Right atrium auricular region (tissue), 2 donors: Measurements from ENCODE around the gene FAM83C. TPM values are rescaled to one million over a fixed set of nuclear protein-coding genes. Genes with fewer than 3 reads are reported as not detected.

Experiments
- DNase-seq: peaks from one replicate; pipeline ENCODE4 v3.0.0-alpha.2; 2019; ENCODE audit warnings: low spot score
- H3K27ac ChIP-seq, 2 donors: fragments of 200-600 bp; sonication (generic); 1 replicate in 1 of 2; 2 replicates in 1 of 2; pipeline ENCODE4 v1.5.1; 2016 to 2019
- H3K27me3 ChIP-seq, 2 donors: fragments of 200-600 bp; sonication (generic); one replicate each; pipeline versions ENCODE4 v1.5.1 to v1.6.0; 2017 to 2019
- H3K36me3 ChIP-seq: fragments of 200-600 bp; sonication (generic); one replicate; pipeline ENCODE4 v1.5.1; 2016
- H3K4me1 ChIP-seq, 2 donors: fragments of 200-600 bp; sonication (generic); one replicate each; pipeline versions ENCODE4 v1.5.1 to v1.6.0; 2017 to 2019
- H3K4me3 ChIP-seq, 2 donors: fragments of 200-600 bp; sonication (generic); 1 replicate in 1 of 2; 2 replicates in 1 of 2; pipeline ENCODE4 v1.5.1; 2017 to 2019; ENCODE audit warnings: mild to moderate bottlenecking in 1 of 2, moderate library complexity in 1 of 2
- H3K9me3 ChIP-seq, 2 donors: fragments of 200-600 bp; sonication (generic); one replicate each; pipeline ENCODE4 v1.5.1; 2019
- CTCF ChIP-seq, 2 donors: fragments of 200-600 bp; sonication (generic); IDR thresholded peaks; one replicate each; pipeline ENCODE4 v1.5.1; 2019; ENCODE audit warnings: antibody characterized with exemption in 2 of 2
- total RNA-seq, 2 donors: library from RNA; depleted of rRNA; stranded (reverse); fragments of >200 nt; gene quantifications; one replicate each; pipeline ENCODE4 v1.1.0, GENCODE V29; 2016

FAM83C gene
- total RNA-seq, 2 donors from 2014 or later: not detected

GRCh38 chr20:35275741-35276251 lies 16.4 kb downstream of the FAM83C start:
- no peak for DNase-seq
- no peaks in the 10 kb centered on the region for H3K9me3 ChIP-seq
- H3K4me1 ChIP-seq: peaks cover 0 to 27% of the 10 kb centered on the region in 2 donors
- no peak for TF ChIP-seq CTCF (IDR thresholded peaks at IDR 0.05)
- no peak overlapping the region for H3K4me3 ChIP-seq
- no peak overlapping the region for H3K27ac ChIP-seq
- no peaks in the 10 kb centered on the region for H3K27me3 ChIP-seq
- peaks cover 30% of the 10 kb centered on the region for H3K36me3 ChIP-seq

- no peak overlapping the region for H3K27ac ChIP-seq
- no peak overlapping the region for H3K4me3 ChIP-seq
- no peaks in the 10 kb centered on the region for H3K9me3 ChIP-seq
- H3K36me3 ChIP-seq: peaks cover 28% of the 10 kb centered on the region
- no peaks in the 10 kb centered on the region for H3K27me3 ChIP-seq
- no peak for TF ChIP-seq CTCF (IDR thresholded peaks at IDR 0.05)
- no peak for DNase-seq
- peaks cover 0 to 27% of the 10 kb centered on the region in 2 donors for H3K4me1 ChIP-seq
These were observed 17.8 kb downstream of the FAM83C start for GRCh38 chr20:35274172-35275092.

DNA sequence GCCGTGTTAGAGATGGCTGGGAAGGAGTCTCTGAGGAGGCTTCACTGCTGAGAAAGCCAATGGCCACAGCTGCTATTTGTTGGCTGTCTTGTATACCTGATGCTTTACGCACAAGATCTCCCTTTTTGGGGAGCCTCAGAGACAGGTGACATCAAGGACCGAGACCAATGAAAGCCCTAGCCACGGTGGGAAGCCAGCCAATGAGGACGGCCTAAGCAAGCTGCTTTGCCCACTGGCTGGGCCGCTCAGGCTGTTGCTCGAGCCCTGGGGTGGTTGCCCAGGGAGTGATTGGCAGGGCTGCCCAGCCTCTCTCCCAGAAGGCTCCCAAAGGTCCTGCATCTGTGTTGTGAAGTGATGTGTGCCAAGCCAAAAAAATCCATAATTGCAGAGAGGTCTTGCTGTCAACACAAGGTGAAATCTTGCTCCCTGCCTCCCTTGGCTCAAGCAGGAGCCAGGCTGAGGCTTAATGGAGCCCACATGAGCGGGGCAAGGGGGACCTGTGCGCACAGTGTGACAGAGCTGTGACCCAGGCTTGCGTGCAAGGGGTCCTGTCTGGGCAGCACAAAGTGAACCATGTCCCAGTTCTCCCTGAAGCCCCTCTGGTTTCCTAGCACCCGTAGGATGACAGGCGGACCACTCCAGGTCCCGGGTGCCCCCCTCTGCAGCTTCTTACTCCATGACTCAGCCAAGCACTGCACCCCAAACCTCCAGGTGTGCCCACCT lies 18.6 kb downstream of the FAM83C start:
- DNase-seq: no peak
- H3K36me3 ChIP-seq: peaks cover 20% of the 10 kb centered on the region
- H3K4me1 ChIP-seq: peaks cover 0 to 25% of the 10 kb centered on the region in 2 donors
- no peak overlapping the region for H3K27ac ChIP-seq
- TF ChIP-seq CTCF (IDR thresholded peaks at IDR 0.05): no peak
- no peaks in the 10 kb centered on the region for H3K9me3 ChIP-seq
- no peak overlapping the region for H3K4me3 ChIP-seq
- H3K27me3 ChIP-seq: no peaks in the 10 kb centered on the region

GRCh38 chr20:35271904-35272303 lies 20.3 kb downstream of the FAM83C start:
- peaks cover 0 to 15% of the 10 kb centered on the region in 2 donors for H3K4me1 ChIP-seq
- TF ChIP-seq CTCF (IDR thresholded peaks at IDR 0.05): no peak
- H3K36me3 ChIP-seq: peaks cover 24% of the 10 kb centered on the region
- no peak overlapping the region for H3K27ac ChIP-seq
- H3K9me3 ChIP-seq: no peaks in the 10 kb centered on the region
- H3K27me3 ChIP-seq: no peaks in the 10 kb centered on the region
- DNase-seq: no peak
- no peak overlapping the region for H3K4me3 ChIP-seq

- H3K4me1 ChIP-seq: peaks cover 0 to 9% of the 10 kb centered on the region in 2 donors
- H3K36me3 ChIP-seq: peaks cover 28% of the 10 kb centered on the region
- H3K27me3 ChIP-seq: no peaks in the 10 kb centered on the region
- H3K4me3 ChIP-seq: no peak overlapping the region
- no peak for TF ChIP-seq CTCF (IDR thresholded peaks at IDR 0.05)
- no peak for DNase-seq
- H3K9me3 ChIP-seq: no peaks in the 10 kb centered on the region
- no peak overlapping the region for H3K27ac ChIP-seq
These were observed 20.9 kb downstream of the FAM83C start for GRCh38 chr20:35271073-35271882.
